Measurements from ENCODE around the gene GALNTL6.

- no peak for TF ChIP-seq POLR2AphosphoS5 (IDR thresholded peaks at IDR 0.05; ENCODE audit: low read depth, low read length)
- no peak for TF ChIP-seq POLR2A (IDR thresholded peaks at IDR 0.05; ENCODE audit: low read depth, low read length)
- TF ChIP-seq TAF1 (IDR thresholded peaks at IDR 0.05; ENCODE audit: low read depth, low read length) = no peak
These were observed 700.8 kb downstream of the GALNTL6 start for GRCh38 chr4:172514011-172514410.
